Caco-2 (cell line): Measurements from ENCODE around the gene FGF14. TPM values are rescaled to one million over a fixed set of nuclear protein-coding genes. Genes with fewer than 3 reads are reported as not detected.

ENCODE experiments used
- BruUV-seq: library from RNA; stranded (reverse); fragments of 400-500 nt; replicated peaks from 2 replicates; lab custom pipeline; 2021; lab: Mats Ljungman, UMichigan
- CTCF ChIA-PET: fragments of 300-600 bp; sonication (Branson Sonifier 250); formaldehyde crosslinking; loops from one replicate; lab custom pipeline; 2022; ENCODE audit warnings: antibody characterized with exemption; lab: Charles Lee
- POLR2A ChIA-PET: fragments of 300-600 bp; sonication (Branson Sonifier 250); formaldehyde crosslinking; loops from one replicate; lab custom pipeline; 2022; ENCODE audit warnings: antibody characterized with exemption; lab: Charles Lee
- DNase-seq, 2 experiments: peaks; one replicate each; pipeline versions ENCODE4 v3.0.0 to v3.0.0-alpha.2; 2020 to 2022
- H3K27me3 ChIP-seq: replicated peaks from 2 replicates; pipeline ENCODE4 v1.6.0; 2011; ENCODE audit warnings: low read length; ENCODE audit not compliant: control insufficient read depth, insufficient read depth
- H3K36me3 ChIP-seq: 2 replicates; pipeline ENCODE4 v1.5.1; 2011; ENCODE audit warnings: low read length; ENCODE audit not compliant: control insufficient read depth, insufficient read depth
- H3K4me1 ChIP-seq: fragments of 250-450 bp; sonication (Bioruptor Pico); 2 replicates; pipeline ENCODE4 v1.5.1; 2020; ENCODE audit warnings: mild to moderate bottlenecking
- H3K4me3 ChIP-seq: 2 replicates; pipeline ENCODE4 v1.5.1; 2011; ENCODE audit warnings: low read depth, mild to moderate bottlenecking, control low read depth, low read length
- H3K9me3 ChIP-seq: fragments of 250-450 bp; sonication (Bioruptor Pico); 2 replicates; pipeline ENCODE4 v1.5.1; 2020; ENCODE audit warnings: mild to moderate bottlenecking, moderate library complexity
- H3K27ac Mint-ChIP-seq: one replicate; pipeline ENCODE4 v1.8.0; 2022; ENCODE audit warnings: mixed read lengths; ENCODE audit not compliant: unreplicated experiment
- H3K27me3 Mint-ChIP-seq: one replicate; pipeline ENCODE4 v1.8.0; 2022; ENCODE audit warnings: mixed read lengths; ENCODE audit not compliant: insufficient read depth, unreplicated experiment
- H3K36me3 Mint-ChIP-seq: one replicate; pipeline ENCODE4 v1.8.0; 2022; ENCODE audit warnings: mild to moderate bottlenecking, mixed read lengths; ENCODE audit not compliant: insufficient read depth, unreplicated experiment
- H3K4me1 Mint-ChIP-seq: one replicate; pipeline ENCODE4 v1.8.0; 2022; ENCODE audit warnings: low read depth, mixed read lengths; ENCODE audit not compliant: unreplicated experiment
- H3K4me3 Mint-ChIP-seq: one replicate; pipeline ENCODE4 v1.8.0; 2022; ENCODE audit warnings: mild to moderate bottlenecking, moderate library complexity, mixed read lengths; ENCODE audit not compliant: unreplicated experiment
- H3K9me3 Mint-ChIP-seq: one replicate; pipeline ENCODE4 v1.8.0; 2022; ENCODE audit warnings: mixed read lengths; ENCODE audit not compliant: unreplicated experiment
- intact Hi-C: fragments of 100-400 bp; cut with micrococcal nuclease; formaldehyde crosslinking; loops from one replicate; pipeline ENCODE4 v1.10.0; 2022; ENCODE audit not compliant: unreplicated experiment
- total RNA-seq: library from RNA; stranded (reverse); gene quantifications from 2 replicates; pipeline ENCODE4 v1.2.3, GENCODE V29; 2022
- TF ChIP-seq, protein P1 (sequence below), 2 experiments: fragments of 200-600 bp in 1 of 2; IDR thresholded peaks; 1 replicate in 1 of 2; 2 replicates in 1 of 2; pipeline versions ENCODE4 v1.5.1 to v1.8.0; 2011 to 2022; ENCODE audit warnings: antibody characterized with exemption in 1 of 2, control low read depth in 1 of 2, inconsistent platforms in 1 of 2, low read depth in 1 of 2, low read length in 1 of 2, mild to moderate bottlenecking in 1 of 2, moderate library complexity in 1 of 2; ENCODE audit not compliant: insufficient read depth in 1 of 2, severe bottlenecking in 1 of 2, unreplicated experiment in 1 of 2

Gene FGF14
- total RNA-seq, 1 experiment from 2014 or later = not detected

DNA sequence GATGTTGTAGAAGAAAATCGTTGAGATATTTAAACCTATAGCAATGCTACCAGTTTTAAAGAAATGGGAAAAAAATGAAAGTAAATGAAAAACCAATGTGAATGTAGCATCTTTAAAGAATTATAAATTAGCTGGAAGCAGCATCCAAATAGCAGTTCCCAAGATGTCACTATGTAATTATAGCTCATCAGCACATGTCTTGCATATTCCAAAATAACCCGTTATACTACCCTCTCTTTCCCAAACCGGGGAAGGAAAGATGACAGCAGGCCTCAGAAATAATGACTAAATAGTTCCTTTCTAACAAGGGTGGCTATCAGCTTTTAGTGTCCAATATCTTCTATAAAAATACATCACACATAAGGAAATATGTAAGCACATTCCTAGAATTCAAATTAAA lies 140.5 kb downstream of the FGF14 start:
- H3K9me3 Mint-ChIP-seq = no peaks in the 10 kb centered on the region
- no TSS peak for BruUV-seq
- CTCF ChIA-PET = no interaction called here

GRCh38 chr13:102260256-102260655 lies 141.6 kb downstream of the FGF14 start:
- no TSS peak for BruUV-seq
- no peaks in the 10 kb centered on the region for H3K4me1 Mint-ChIP-seq
- H3K27me3 Mint-ChIP-seq = peaks cover 10% of the 10 kb centered on the region
- no peak overlapping the region for H3K27ac Mint-ChIP-seq
- no peaks in the 10 kb centered on the region for H3K36me3 Mint-ChIP-seq
- H3K4me1 ChIP-seq = no peaks in the 10 kb centered on the region
- H3K9me3 ChIP-seq = no peaks in the 10 kb centered on the region
- DNase-seq = no peak
- TF ChIP-seq, protein P1, sequence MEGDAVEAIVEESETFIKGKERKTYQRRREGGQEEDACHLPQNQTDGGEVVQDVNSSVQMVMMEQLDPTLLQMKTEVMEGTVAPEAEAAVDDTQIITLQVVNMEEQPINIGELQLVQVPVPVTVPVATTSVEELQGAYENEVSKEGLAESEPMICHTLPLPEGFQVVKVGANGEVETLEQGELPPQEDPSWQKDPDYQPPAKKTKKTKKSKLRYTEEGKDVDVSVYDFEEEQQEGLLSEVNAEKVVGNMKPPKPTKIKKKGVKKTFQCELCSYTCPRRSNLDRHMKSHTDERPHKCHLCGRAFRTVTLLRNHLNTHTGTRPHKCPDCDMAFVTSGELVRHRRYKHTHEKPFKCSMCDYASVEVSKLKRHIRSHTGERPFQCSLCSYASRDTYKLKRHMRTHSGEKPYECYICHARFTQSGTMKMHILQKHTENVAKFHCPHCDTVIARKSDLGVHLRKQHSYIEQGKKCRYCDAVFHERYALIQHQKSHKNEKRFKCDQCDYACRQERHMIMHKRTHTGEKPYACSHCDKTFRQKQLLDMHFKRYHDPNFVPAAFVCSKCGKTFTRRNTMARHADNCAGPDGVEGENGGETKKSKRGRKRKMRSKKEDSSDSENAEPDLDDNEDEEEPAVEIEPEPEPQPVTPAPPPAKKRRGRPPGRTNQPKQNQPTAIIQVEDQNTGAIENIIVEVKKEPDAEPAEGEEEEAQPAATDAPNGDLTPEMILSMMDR (IDR thresholded peaks at IDR 0.05; ENCODE audit: insufficient read depth in 1 of 2, low read depth in 1 of 2, low read length in 1 of 2, severe bottlenecking in 1 of 2, unreplicated experiment in 1 of 2) = no peak
- H3K4me3 ChIP-seq = no peak overlapping the region
- CTCF ChIA-PET = no interaction called here
- no peak overlapping the region for H3K4me3 Mint-ChIP-seq
- no peaks in the 10 kb centered on the region; the same call in 1 of the 2 replicates for H3K27me3 ChIP-seq
- intact Hi-C loops = no loop called here
- no peaks in the 10 kb centered on the region for H3K9me3 Mint-ChIP-seq
- no peaks in the 10 kb centered on the region for H3K36me3 ChIP-seq
- POLR2A ChIA-PET = no interaction called here

More for the DNA sequence above, 140.5 kb downstream of the FGF14 start:
- Mint-ChIP-seq H3K36me3 (no peaks in the 10 kb centered on the region), H3K27me3 (peaks cover 11% of the 10 kb centered on the region), H3K4me3 (no peak overlapping the region), H3K4me1 (no peaks in the 10 kb centered on the region), H3K27ac (no peak overlapping the region)
- no peak for DNase-seq
- no peaks in the 10 kb centered on the region; the same call in 1 of the 2 replicates for H3K27me3 ChIP-seq
- POLR2A ChIA-PET = no interaction called here
- TF ChIP-seq, protein P1 (IDR thresholded peaks at IDR 0.05; ENCODE audit: insufficient read depth in 1 of 2, low read depth in 1 of 2, low read length in 1 of 2, severe bottlenecking in 1 of 2, unreplicated experiment in 1 of 2) = no peak
- no peaks in the 10 kb centered on the region for H3K9me3 ChIP-seq
- no peaks in the 10 kb centered on the region for H3K36me3 ChIP-seq
- no peak overlapping the region for H3K4me3 ChIP-seq
- intact Hi-C loops = no loop called here
- H3K4me1 ChIP-seq = no peaks in the 10 kb centered on the region

DNA sequence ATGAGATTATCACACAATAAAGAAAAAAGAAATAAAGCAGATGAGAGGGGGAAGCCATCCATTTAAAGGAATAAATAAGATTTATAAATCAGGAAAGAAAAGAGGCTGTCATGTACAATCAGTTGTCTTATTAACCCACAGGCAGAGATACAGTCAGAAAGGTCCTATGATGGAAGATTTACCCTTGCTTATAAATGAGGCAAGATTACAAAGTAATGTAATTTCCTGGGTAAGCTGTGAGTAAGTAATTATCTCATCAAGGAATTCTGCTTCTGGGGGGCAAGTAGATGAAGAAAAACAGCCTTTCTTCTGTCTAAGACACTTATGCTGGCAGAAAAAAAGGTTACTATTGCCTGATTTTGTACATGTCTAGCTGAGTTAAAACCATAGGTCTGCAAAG lies 146.4 kb downstream of the FGF14 start:
- TF ChIP-seq, protein P1 (IDR thresholded peaks at IDR 0.05; ENCODE audit: insufficient read depth in 1 of 2, low read depth in 1 of 2, low read length in 1 of 2, severe bottlenecking in 1 of 2, unreplicated experiment in 1 of 2) = no peak
- H3K36me3 Mint-ChIP-seq = no peaks in the 10 kb centered on the region
- intact Hi-C loops = no loop called here
- H3K4me1 Mint-ChIP-seq = no peaks in the 10 kb centered on the region
- no peak overlapping the region for H3K4me3 ChIP-seq
- no peaks in the 10 kb centered on the region; the same call in 1 of the 2 replicates for H3K27me3 ChIP-seq
- no peaks in the 10 kb centered on the region for H3K9me3 Mint-ChIP-seq
- H3K36me3 ChIP-seq = no peaks in the 10 kb centered on the region
- POLR2A ChIA-PET = no interaction called here
- H3K4me1 ChIP-seq = no peaks in the 10 kb centered on the region
- DNase-seq = no peak
- no peak overlapping the region for H3K27ac Mint-ChIP-seq
- H3K4me3 Mint-ChIP-seq = no peak overlapping the region
- no TSS peak for BruUV-seq
- H3K9me3 ChIP-seq = no peaks in the 10 kb centered on the region
- peaks cover 10% of the 10 kb centered on the region for H3K27me3 Mint-ChIP-seq
- CTCF ChIA-PET = no interaction called here
